GM18520 (cell line): ENCODE results near the gene GSTT2B.
"Not testable (repeated sequence)": the region's sequence is repeated elsewhere in the genome, so short reads cannot be mapped to it uniquely, and the experiment has no call there.

Experiments used
- ATAC-seq: cut with Tn5 transposase; IDR thresholded peaks from one replicate; pipeline ENCODE4 v1.9.1; 2021; ENCODE audit not compliant: unreplicated experiment

The GSTT2B gene

GRCh38 chr22:23986089-23986488 lies 25.1 kb upstream of the GSTT2B start:
- ATAC-seq, result not testable (repeated sequence)

DNA sequence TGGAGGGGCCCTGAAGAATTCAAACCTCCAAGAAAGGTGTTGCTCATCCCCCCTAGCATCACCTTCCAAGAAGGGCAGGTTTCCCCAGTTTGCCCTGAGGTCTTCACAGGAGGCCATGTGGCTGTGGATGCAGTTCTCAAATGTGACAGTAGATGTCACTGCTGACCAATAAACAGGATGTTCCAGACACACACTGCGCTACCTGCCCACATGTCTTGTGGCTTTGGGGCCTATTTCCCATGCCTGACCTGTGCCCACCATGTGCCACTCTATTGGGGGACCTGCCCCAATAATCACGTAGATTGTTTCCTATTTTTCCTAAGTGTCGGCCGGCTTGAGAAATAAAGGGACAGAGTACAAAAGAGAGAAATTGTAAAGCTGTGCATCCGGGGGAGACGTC lies 23.4 kb upstream of the GSTT2B start:
- ATAC-seq, result no peak

DNA sequence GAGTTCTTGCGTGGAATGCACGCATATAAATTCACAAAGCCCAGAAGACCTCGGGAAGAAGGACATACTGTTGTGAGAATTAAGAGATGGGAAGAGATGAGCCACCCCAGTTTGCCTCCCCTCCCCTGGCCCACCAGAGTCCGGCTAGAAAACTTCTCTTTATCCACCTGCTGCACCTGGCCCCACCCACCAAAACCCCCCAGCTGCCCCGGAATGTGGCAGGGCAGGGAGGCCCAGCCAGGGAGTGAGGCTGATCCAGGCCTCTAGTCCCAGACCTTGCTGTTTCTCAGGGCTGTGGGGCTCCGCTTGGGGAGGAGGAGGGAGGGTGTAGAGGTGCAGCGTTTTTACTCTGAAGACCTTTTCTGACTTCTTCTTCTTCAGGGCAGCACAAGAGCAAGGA lies 19.6 kb upstream of the GSTT2B start:
- ATAC-seq, result not testable (repeated sequence)

- not testable (repeated sequence) for ATAC-seq
Observed at GRCh38 chr22:23979557-23980240, 18.7 kb upstream of the GSTT2B start, which contains the start of gene GSTT2. Gene GSTT2 (plus strand): TSS chr22:23980134.

GRCh38 chr22:23977304-23977703 lies 16.3 kb upstream of the GSTT2B start:
- ATAC-seq, result not testable (repeated sequence)

DNA sequence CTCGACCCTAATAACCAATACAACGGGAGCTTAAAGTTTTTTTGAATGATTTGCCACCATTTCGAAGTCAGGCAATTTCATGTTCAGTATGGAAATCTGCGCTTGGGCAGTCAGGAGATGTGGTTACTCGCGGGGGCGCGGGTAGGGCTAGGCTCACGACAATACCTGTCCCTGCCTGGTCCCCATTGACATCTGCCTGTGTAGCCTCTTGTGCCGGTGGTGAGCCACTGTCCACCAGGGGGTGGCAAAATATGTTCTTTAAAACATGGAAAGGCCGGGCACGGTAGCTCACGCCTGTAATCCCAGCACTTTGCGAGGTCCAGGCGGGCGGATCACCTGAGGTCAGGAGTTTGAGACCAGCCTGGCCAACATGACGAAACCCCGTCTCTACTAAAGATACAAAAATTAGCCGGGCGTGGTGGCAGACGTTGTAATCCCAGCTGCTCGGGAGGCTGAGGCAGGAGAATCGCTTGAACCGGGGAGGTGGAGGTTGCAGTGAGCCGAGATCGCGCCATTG lies 13.9 kb upstream of the GSTT2B start:
- ATAC-seq, result not testable (repeated sequence)

- ATAC-seq, result peak; percentile 90
Observed at GRCh38 chr22:23974345-23974744, 13.3 kb upstream of the GSTT2B start, which contains the start of gene DDT. Gene DDT (minus strand): TSS chr22:23974441. CDS start chr22:23974414, 27 bp downstream.

GRCh38 chr22:23971927-23972326 lies 10.9 kb upstream of the GSTT2B start:
- not testable (repeated sequence) for ATAC-seq

DNA sequence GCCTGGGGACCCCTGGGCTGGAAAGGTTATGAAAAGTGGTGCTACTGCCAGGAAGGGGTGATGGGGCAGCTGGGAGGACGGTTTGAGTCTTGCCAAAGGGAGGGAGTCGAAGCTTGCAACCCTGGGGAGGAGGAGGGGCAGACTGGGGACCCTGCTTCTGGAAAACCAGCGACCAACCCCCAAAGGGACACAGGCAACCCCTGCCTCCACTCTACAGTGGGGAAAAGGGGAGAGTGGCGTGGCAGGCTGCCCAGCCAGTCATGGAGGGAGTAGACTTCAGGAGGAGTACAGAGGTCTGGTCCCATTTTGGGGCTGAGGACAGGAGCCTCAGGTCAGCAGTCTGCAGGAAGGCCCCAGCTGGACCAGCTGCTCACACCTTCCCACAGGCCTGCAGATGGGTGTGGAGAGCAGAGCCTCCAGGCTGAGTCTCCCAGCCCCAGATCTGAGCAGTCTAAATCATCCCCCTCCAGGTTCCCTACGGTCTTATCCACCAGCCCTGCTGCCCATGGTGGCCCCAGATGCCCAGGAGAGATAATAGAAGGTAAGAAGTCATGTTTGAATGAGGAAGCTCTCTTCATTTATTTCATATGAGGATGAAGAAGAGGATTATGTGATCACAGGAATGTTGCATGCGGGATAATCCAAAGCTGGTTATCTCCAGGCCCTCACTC lies 10.0 kb upstream of the GSTT2B start:
- ATAC-seq, result no peak

- ATAC-seq, result no peak
Observed at GRCh38 chr22:23970201-23970641, 9.2 kb upstream of the GSTT2B start.

GRCh38 chr22:23969071-23969470 lies 8.1 kb upstream of the GSTT2B start:
- no peak for ATAC-seq

GRCh38 chr22:23966568-23966967 lies 5.6 kb upstream of the GSTT2B start, which contains the start of gene DDTL:
Gene DDTL (plus strand): TSS chr22:23966888. CDS start chr22:23966915, 27 bp downstream.
- ATAC-seq, result peak; percentile 94

- not testable (repeated sequence) for ATAC-seq
Observed at GRCh38 chr22:23966094-23966493, 5.1 kb upstream of the GSTT2B start.

DNA sequence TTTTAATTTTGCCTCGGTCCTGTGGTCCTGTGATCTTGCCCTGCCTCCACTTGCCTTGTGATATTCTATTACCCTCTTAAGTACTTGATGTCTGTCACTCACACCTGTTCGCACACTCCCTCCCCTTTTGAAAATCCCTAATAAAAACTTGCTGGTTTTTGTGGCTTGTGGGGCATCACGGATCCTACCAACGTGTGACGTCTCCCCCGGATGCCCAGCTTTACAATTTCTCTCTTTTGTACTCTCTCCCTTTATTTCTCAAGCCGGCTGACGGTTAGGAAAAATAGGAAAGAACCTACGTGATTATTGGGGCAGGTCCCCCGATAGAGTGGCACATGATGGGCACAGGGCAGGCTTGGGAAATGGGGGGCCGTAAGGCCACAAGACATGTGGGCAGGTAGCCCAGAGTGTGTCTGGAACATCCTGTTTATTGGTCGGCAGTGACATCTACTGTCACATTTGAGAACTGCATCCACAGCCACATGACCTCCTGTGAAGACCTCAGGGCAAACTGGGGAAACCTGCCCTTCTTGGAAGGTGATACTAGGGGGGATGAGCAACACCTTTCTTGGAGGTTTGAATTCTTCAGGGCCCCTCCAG lies 4.6 kb downstream of the GSTT2B start:
- ATAC-seq, result not testable (repeated sequence)

- not testable (repeated sequence) for ATAC-seq
Observed at GRCh38 chr22:23955886-23956285, 5.1 kb downstream of the GSTT2B start.

DNA sequence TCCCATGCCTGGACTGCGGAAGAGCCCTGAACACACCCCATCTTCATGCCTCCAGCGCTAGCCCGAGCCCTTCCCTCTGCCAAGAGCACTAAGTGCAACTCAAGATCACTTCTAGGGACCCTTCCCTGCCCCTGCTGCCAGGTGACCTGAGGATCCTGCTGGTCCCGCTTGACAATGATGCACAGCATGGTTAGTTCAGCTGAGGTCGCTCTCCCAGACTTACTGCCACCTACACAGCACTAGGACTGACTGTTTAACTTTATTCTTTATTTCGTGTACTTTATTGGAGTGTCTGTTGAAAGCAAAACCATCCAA lies 6.0 kb downstream of the GSTT2B start:
- ATAC-seq, result not testable (repeated sequence)

GRCh38 chr22:23954193-23954990 lies 6.6 kb downstream of the GSTT2B start:
- not testable (repeated sequence) for ATAC-seq

DNA sequence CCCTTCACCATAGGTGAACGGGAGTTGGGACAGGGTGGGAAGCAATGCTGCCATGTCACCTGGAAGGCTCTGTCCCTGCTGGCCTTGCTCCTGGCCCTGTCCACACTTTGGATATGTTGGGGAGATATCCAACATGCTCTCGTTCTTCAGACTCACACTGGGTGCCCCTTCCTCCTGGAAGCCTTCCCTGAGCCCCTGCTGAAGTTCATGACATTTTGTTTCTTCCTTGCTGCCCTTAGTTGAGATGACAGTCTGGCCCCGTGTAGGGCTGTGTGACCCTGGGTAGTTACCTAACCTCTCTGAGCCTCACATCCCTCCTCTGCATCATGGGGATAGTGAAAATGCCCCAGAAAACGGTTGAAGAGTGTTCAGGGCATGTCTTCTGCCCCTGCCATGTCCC lies 7.5 kb downstream of the GSTT2B start:
- not testable (repeated sequence) for ATAC-seq

DNA sequence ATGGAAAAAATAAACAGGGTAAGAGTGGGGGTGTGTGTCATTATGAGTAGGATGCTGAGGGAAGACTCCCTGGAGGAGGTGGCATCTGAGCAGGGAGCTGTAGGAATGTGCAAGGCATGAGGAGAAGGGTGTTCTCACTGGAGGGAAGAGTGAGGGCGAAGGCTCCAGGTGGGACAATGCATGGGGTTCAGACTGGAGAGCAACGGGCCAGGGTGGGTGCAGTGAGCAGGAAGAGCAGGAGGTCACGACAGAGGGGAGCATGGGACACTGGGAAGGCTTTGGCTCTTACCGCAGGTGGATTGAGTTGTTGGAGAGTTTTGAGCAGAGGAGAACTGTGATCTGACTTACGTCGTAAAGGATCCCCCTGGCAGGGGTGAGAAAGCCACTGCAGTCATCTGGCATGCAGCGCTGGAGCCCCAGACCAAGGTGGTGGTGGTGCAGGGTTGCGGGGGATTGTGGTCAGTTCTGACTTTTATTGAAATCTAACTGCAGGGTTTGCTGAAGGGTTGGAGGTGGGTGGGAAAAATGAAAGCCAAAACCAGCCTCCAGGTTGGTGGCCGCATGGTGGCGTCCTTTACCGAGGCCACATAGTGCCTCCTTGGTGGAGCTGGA lies 8.1 kb downstream of the GSTT2B start:
- not testable (repeated sequence) for ATAC-seq

DNA sequence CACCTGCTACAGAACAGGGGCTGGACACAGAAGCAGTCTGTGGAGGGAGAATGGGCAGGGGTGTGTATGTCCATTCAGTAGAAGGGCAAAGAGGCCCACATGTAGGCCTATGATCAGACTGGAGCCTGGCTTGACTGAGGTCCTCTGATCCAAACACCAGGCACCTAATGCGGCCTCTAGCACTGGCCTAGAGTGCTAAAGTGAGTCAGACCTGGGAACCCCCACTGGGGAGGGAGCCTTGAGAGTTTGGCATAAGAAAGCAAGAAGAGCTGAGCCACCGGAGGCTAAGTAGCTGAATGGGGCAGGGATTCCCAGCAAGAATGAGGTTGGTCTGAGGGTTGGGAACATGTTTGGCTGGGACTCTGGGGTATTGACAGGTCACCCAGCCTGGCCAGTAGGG lies 9.6 kb downstream of the GSTT2B start:
- peak; percentile 61 for ATAC-seq
